Prostate gland (tissue), 2 donors: ENCODE data around the gene CCND1. TPM values are rescaled to one million over a fixed set of nuclear protein-coding genes. Genes with fewer than 3 reads are reported as not detected.

Source experiments
- DNase-seq: peaks from one replicate; pipeline ENCODE4 v3.0.0-alpha.2; 2019; ENCODE audit warnings: low spot score
- H3K27ac ChIP-seq, 2 donors: fragments of 200-600 bp; sonication (generic); 2 replicates each; pipeline ENCODE4 v1.5.1; 2017 to 2019
- H3K27me3 ChIP-seq: fragments of 200-600 bp; sonication (generic); replicated peaks from 2 replicates; pipeline ENCODE4 v1.5.1; 2019; ENCODE audit not compliant: insufficient read depth
- H3K36me3 ChIP-seq, 2 donors: fragments of 200-600 bp; sonication (generic); 1 replicate in 1 of 2; 2 replicates in 1 of 2; pipeline versions ENCODE4 v1.5.1 to v1.8.1; 2017 to 2019
- H3K4me1 ChIP-seq: fragments of 200-600 bp; sonication (generic); replicated peaks from 2 replicates; pipeline ENCODE4 v1.5.1; 2019
- H3K4me3 ChIP-seq, 2 donors: fragments of 200-600 bp; sonication (generic); 2 replicates each; pipeline ENCODE4 v1.5.1; 2017 to 2019
- H3K9me3 ChIP-seq: fragments of 200-600 bp; sonication (generic); 2 replicates; pipeline ENCODE4 v1.5.1; 2017
- POLR2A ChIP-seq: fragments of 450-650 bp; IDR thresholded peaks from one replicate; pipeline ENCODE4 v1.6.1; 2016; ENCODE audit warnings: antibody characterized with exemption, mild to moderate bottlenecking
- POLR2AphosphoS5 ChIP-seq: sonication (generic); formaldehyde crosslinking; IDR thresholded peaks from one replicate; pipeline ENCODE4 v1.6.1; 2017; ENCODE audit warnings: antibody characterized with exemption
- WGBS: methylation state at CpG from one replicate; pipeline ENCODE4 v1.1.5; 2018; 5-methylcytosine and 5-hydroxymethylcytosine counted together
- intact Hi-C: fragments of 100-400 bp; cut with DNase I; formaldehyde crosslinking; loops from one replicate; pipeline ENCODE4 v1.14.2; 2022
- total RNA-seq, 2 donors: library from RNA; depleted of rRNA; stranded (reverse); fragments of >200 nt; gene quantifications; one replicate each; pipeline ENCODE4 v1.1.0, GENCODE V29; 2016
- TF ChIP-seq, protein P1 (sequence below), 4 experiments: fragments of 200-600 bp in 2 of 4; fragments of 450-650 bp in 2 of 4; sonication (generic) in 2 of 4; IDR thresholded peaks; 1 replicate in 3 of 4; 2 replicates in 1 of 4; pipeline ENCODE4 v1.5.1; 2016 to 2019; ENCODE audit warnings: antibody characterized with exemption in 4 of 4, mild to moderate bottlenecking in 2 of 4, moderate library complexity in 2 of 4

Gene CCND1
- total RNA-seq, 2 donors from 2014 or later: 69.2 to 188 TPM

DNA sequence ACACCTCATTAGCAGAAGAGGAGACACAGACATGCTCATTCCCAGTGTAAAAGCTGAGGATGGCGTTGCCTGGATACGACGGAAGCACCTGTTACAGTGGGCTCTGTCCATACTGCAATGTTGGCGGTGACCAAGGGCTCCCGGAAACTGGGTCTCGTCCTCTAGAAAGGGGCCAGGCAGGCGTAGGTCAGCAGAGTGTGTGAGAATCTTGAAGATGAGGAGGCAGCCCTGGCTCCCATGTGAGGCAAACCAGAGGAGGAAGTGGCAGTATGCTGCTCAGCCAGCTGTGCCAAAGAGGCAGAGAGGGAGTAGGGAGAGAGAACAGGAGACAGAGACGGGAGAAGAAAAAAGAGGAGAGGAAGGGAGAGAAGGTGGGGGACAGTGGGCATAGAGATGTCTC, 23.9 kb downstream of the CCND1 start:
- H3K27ac ChIP-seq: no peak overlapping the region
- no peaks in the 10 kb centered on the region for H3K36me3 ChIP-seq
- no peak overlapping the region for H3K4me3 ChIP-seq
- no peaks in the 10 kb centered on the region for H3K4me1 ChIP-seq
- WGBS: 91% methylated on average over 8 of the region's 8 CpGs
- DNase-seq: no peak
- H3K27me3 ChIP-seq: no peaks in the 10 kb centered on the region
- no peaks in the 10 kb centered on the region for H3K9me3 ChIP-seq
- TF ChIP-seq POLR2A (no peak), POLR2AphosphoS5 (no peak)
- TF ChIP-seq, protein P1, sequence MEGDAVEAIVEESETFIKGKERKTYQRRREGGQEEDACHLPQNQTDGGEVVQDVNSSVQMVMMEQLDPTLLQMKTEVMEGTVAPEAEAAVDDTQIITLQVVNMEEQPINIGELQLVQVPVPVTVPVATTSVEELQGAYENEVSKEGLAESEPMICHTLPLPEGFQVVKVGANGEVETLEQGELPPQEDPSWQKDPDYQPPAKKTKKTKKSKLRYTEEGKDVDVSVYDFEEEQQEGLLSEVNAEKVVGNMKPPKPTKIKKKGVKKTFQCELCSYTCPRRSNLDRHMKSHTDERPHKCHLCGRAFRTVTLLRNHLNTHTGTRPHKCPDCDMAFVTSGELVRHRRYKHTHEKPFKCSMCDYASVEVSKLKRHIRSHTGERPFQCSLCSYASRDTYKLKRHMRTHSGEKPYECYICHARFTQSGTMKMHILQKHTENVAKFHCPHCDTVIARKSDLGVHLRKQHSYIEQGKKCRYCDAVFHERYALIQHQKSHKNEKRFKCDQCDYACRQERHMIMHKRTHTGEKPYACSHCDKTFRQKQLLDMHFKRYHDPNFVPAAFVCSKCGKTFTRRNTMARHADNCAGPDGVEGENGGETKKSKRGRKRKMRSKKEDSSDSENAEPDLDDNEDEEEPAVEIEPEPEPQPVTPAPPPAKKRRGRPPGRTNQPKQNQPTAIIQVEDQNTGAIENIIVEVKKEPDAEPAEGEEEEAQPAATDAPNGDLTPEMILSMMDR (IDR thresholded peaks at IDR 0.05): no peak
- intact Hi-C loops: no loop called here

DNA sequence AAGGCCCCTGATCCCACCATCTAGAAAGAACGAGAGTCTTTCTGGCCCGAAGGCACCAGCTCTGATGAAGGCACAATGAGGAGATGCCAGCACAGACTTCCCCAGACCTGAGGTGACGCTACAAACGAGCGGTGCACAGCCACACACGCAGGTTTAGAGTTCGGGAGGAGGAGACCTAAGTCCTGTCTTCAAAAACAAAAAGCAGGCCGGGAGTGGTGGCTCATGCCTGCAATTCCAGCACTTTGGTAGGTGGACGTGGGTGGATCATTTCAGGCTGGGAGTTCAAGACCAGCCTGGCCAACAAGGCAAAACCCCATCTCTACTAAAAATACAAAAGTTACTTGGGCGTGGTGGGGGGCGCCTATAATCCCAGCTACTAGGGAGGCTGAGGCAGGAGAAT, 24.7 kb downstream of the CCND1 start:
- Histone ChIP-seq H3K4me3 (no peak overlapping the region), H3K27ac (no peak overlapping the region), H3K4me1 (no peaks in the 10 kb centered on the region), H3K36me3 (no peaks in the 10 kb centered on the region), H3K27me3 (no peaks in the 10 kb centered on the region), H3K9me3 (no peaks in the 10 kb centered on the region)
- intact Hi-C loops: no loop called here
- 92% methylated on average over 11 of the region's 11 CpGs for WGBS
- no peak for DNase-seq
- TF ChIP-seq POLR2A: no peak
- TF ChIP-seq POLR2AphosphoS5: no peak
- TF ChIP-seq, protein P1 (IDR thresholded peaks at IDR 0.05): no peak

DNA sequence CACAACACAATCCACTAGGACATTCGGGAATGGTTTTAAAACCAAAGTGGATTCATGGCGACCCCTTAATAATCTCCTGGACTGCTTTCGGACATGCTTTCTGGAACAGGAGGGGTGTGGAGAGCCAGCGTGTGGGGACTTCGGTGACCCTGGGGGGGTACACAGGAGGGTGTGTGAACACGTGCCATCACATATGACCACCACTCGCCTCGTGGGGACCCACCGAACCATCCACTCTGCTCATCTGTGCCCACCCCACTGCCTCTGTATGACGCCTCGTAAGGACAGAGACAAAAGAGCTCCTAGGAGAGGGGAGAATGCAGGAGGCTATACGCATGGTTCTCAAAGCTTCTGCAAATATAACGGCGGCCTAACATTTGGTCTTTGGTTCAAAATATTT, 25.3 kb downstream of the CCND1 start:
- peak overlapping the region; percentile 1 to 21 for H3K27ac ChIP-seq
- 94% methylated on average over 14 of the region's 14 CpGs for WGBS
- no peaks in the 10 kb centered on the region for H3K9me3 ChIP-seq
- no peak overlapping the region for H3K4me3 ChIP-seq
- TF ChIP-seq POLR2A: no peak
- TF ChIP-seq POLR2AphosphoS5: no peak
- TF ChIP-seq, protein P1 (IDR thresholded peaks at IDR 0.05): no peak
- intact Hi-C loops: no loop called here
- no peaks in the 10 kb centered on the region for H3K36me3 ChIP-seq
- H3K27me3 ChIP-seq: no peaks in the 10 kb centered on the region
- H3K4me1 ChIP-seq: no peaks in the 10 kb centered on the region
- DNase-seq: no peak

DNA sequence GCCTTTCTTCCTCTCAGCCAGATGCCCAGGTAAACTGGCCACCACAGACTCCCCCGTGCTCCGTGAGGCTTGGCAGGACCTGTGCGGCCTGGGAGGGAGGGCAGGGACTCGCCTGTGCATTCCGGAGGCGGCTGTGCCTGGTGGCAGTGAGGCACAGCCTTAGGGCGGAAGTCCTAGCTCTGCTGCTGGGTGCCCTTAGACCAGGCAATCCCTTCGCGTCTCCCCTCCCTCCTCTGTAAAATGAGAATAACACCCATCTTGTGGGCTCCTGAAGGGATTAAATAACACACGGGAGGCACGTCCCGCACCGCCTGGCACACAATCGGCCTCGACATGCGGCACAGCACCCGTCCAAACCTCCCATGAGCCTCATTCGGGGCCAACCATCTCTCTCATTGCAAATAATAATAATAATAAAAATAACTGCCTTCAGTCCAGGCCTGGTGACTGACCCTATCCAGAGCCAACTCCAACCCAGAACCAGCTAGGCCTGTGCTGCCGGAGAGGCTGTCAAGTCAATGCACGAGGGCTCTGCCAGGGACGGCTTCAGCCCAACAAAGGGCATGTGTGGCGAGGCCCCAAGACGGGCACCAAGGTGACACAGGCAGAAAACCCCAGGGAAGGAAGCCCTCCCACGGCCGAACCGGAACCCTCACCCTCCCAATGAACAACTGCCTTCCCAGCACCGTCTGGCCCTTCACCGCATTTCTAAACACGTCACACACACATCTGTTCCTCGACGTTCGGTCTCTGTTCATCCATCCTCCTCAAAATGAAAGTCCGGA, 26.0 kb downstream of the CCND1 start:
- Histone ChIP-seq H3K27ac (peak overlapping the region; percentile 1 to 41), H3K27me3 (no peaks in the 10 kb centered on the region), H3K4me1 (no peaks in the 10 kb centered on the region), H3K4me3 (no peak overlapping the region), H3K9me3 (no peaks in the 10 kb centered on the region), H3K36me3 (no peaks in the 10 kb centered on the region)
- no peak for DNase-seq
- WGBS: 75% methylated on average over 33 of the region's 33 CpGs
- TF ChIP-seq, protein P1 (IDR thresholded peaks at IDR 0.05): no peak
- no peak for TF ChIP-seq POLR2A
- TF ChIP-seq POLR2AphosphoS5: no peak
- intact Hi-C loops: no loop called here
